ENCODE data around the gene GP1BB.

The GP1BB gene

GRCh38 chr22:19727310-19728150 lies 4.2 kb downstream of the GP1BB start:
- DNase-seq, result no peak

DNA sequence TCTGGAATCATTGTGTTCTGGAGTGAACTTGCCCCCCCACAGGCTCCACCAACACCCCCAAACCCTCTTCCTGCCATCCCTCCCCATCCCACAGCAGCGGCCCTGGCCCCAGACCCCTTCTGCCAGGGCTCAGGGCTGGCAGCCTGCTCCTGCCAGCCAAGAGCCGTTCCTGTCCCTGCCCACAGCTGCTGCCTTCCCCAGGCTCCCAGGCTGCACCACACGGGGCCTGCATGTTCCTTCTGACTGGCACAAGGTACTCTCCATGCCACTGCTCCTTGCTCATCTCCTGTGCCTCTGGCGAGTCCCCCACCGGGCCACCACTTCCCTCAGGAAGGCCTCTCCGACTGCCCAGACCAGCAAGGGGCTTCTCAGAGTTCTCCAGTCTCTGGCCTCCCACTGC lies 4.9 kb downstream of the GP1BB start:
- DNase-seq, result no peak

DNA sequence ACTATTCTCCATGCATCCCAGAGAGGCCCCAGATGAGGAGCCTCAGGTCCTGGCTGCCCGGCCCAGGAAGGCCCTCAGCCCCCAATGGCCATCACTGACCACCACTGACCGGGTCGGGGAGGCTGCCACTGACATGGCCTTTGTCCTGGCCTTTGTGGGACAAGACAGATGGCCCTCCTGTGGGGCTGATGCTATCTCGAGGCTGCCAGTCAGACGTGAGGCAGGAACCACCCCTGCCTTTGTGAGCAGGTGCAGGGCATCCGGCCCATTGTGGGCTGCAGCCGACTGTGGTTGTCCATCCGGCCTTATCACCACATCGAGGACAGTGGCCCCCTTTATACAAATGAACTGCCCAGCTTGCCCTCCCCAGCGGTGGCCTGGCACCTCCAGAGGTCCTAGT lies 5.5 kb downstream of the GP1BB start:
- no peak for DNase-seq

GRCh38 chr22:19729507-19729906 lies 6.2 kb downstream of the GP1BB start:
- DNase-seq, result no peak

GRCh38 chr22:19730198-19730597 lies 6.9 kb downstream of the GP1BB start:
- no peak for DNase-seq

- DNase-seq, result peak; percentile 83 to 88
Measured at GRCh38 chr22:19730655-19731360, 7.5 kb downstream of the GP1BB start.

DNA sequence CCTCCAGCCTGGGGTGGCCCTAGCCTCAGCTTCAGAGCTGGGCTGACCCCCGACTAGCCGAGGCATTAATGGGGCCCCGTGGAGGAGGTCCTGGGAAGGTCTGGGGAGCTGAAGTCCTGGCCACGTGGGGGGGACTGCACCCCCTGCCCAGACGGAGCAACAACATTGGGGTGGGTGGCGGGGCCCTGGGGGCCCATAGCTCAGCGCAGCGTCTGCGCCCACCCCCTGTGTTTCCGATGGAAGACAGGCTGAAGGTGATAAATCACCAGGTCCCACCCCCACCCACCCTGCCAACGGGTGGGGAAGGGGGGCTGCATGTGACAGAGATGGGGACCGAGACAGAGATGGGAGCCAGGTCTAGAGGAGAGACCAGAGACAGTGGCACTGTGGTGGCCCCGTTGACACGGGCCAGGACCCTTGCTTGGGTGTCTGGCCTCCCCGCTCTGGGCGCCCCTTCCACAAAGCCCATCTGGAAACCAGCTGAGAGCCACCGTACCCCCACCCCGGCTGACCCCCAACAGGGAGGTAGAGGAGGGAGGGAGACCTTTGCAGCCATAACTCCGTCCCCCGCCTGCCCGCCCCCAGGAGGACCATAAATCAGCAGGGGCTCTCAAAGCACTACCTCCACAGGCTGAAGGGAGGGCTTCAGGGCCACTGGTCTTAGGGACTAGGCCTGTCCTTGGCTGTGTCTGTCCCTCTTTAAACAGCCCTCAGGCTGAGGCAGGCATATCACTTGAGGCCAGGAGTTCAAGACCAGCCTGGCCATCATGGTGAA lies 8.2 kb downstream of the GP1BB start:
- no peak for DNase-seq

GRCh38 chr22:19732403-19733113 lies 9.2 kb downstream of the GP1BB start:
- no peak for DNase-seq

- DNase-seq, result no peak
Measured at GRCh38 chr22:19733755-19734154, 10.4 kb downstream of the GP1BB start.

DNA sequence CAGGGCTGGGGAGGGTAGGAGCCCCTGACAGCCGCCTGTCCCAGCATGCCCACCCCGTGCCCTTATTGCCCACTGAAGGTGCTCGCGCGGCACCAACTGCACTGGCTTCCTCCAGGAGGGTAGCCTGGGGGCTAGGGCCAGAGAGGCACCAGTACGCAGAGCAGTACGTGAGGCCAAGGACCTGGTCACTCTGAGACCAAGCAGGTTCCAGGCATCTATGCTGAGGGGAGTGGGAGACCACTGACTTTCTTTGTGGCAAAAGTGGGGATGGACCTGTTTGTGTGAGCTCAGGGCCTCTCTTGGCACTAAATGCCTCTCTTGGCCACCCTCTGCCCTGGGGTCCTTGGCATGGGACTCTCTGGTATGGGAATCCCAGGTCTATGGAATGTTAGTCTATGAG lies 10.8 kb downstream of the GP1BB start:
- DNase-seq, result no peak

GRCh38 chr22:19734837-19735382 lies 11.6 kb downstream of the GP1BB start:
- DNase-seq, result no peak

DNA sequence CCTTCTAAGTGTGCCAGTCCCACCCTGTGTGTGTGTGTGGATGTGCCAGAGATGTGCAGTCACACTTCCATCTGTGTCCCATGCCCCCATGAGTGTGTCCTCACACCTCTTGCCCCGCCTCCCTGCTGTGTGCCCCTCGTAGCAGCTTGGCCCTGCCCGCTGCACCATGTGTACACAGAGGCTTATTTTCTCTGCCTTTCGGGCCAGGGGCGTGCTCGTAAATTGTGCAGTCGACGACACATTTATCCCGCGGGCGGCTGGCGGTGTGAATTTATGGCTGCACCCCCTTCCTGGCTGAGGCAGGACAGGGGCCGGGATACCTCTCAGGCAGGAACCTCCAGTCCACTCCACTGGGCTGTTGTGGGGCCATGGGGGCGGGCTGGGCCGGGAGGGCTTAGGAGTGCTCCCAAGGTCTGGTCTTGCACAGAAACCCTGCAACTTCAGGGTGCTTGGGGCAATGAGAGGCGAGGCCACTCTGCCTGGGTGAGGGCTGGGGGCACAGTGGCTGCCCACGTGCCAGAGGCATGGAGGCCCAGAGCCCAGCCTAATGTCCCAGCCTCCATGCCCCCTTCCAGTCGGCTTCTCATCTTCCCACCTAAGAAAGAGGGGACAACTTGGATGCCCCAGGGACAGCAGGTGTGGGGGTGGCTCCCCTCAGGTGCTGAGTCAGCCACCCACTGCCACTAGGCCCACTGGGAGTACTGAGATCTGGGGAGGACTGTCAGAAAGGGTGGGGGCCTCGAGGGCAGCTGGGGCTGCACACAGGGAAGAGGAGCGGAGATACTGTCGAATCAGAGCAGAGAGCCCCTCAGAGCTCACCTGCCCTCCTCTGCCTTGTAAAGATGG lies 12.5 kb downstream of the GP1BB start:
- no peak for DNase-seq

- no peak for DNase-seq
Measured at GRCh38 chr22:19737846-19738663, 14.7 kb downstream of the GP1BB start.

GRCh38 chr22:19738664-19739447 lies 15.5 kb downstream of the GP1BB start:
- no peak for DNase-seq

GRCh38 chr22:19739448-19739895 lies 16.1 kb downstream of the GP1BB start:
- no peak for DNase-seq

- no peak for DNase-seq
Measured at GRCh38 chr22:19739911-19740449, 16.6 kb downstream of the GP1BB start.

GRCh38 chr22:19740586-19740985 lies 17.2 kb downstream of the GP1BB start:
- DNase-seq, result no peak

DNA sequence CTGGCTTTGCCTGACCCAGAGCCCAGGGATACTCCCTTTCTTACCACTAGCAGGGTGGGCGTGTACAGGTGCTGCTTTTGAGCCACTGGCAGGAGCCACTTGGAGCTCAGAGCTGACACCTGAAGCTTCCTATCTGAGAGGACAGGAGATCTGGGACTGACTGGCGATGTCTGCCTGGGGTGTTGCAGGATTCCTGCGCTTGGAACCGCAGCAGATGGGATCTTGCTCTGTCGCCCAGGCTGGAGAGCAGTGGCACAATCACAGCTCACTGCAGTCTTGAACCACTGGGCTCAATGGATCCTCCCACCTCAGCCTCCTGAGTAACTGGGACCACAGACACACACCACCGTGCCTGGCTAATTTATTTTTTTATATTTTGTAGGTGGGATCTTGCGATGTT lies 17.7 kb downstream of the GP1BB start:
- DNase-seq, result no peak
